Stimulated activated CD8-positive, alpha-beta memory T cell treated with anti-CD3 and anti-CD28 coated beads, Interleukin-4, amount 100 ng/mL, for 48 hours (primary cell): ENCODE results near the gene CDH4.

Experiments used
- DNase-seq: peaks from one replicate; pipeline ENCODE4 v3.0.0-alpha.2; 2020

Gene CDH4

DNA sequence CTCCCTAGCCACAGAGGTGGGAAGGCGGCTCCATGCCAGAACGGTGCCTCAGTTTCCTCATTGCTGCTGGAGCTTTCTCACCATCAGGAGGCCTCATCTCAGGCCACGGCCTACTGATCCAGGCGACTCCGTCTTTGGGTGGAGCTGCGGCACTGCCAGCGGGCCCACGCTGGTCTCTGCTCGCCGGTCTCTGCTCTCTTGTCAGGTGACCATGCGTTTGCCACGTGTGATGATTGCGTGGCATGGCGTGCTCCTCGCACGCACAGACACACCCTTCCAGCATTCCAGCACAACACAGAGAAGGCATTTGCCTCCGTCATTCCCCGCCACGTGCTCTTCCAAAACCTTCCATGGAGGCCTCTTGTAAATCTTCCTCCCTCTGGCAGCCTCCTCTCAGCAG lies 271.1 kb downstream of the CDH4 start:
- DNase-seq, result no peak

DNA sequence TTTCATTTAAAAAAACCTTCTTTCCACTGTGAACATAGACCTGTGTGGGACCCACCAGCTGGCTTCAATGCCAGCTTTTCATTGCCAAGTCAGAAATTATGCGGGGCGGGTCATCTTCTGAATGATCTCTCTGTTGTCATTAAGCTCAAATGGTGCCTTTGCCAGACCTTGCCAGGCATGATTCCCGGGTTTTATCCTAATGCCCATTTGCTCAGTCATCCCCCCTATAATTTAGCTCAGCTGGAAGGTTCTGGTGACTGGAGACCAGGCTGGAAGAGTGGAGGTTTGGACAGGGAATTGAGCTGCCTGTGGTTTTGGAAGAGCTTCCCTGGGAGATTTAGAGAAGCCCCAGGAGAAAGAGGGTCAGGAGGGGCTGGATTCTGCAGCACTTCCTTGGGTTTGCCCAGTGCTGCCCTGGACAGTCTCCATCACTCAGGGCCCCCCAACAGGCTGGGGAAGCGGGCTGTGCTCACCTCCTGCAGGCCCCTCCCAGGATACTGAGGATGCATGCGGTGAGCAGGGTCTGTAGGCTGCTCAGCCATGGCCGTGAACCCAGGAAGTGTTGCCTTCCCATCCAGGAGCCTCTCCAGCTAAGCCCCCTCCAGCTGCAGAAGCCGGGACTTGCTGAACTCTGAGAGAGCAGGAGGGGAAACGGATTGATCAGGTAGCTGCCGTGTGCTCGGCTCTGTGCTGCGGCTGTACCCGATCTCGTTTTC lies 273.0 kb downstream of the CDH4 start:
- no peak for DNase-seq

DNA sequence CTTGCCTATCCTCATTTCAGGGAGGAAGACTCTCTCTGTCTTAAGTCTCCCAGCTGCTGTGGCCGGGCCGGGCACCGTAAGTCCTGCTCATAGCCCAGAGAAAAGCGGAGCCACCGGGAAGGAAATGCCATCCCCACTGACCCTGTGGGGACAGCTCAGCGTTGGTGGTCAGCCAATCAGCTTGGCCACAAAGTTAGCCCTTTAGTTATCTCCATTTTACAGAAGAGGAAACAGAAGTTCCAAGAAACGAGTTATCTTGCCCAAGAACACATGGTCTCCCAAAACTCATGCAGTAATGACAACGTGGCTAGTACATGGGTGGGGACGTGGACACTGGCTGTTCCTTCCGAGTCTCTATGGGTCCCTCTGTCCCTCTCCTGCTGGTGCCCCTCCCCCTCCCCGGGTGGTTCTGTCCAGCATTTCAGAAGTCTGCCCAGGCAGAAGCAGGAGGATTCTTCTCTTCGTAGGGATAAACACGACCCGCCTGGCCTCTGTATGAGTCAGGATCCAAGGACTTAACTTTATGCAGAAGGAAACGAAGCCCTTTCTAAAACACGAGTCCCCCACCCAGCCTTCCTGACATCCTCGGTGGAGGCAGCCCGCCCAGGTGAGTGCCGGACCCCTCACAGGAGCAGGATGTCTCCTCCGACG lies 273.8 kb downstream of the CDH4 start:
- DNase-seq, result no peak

DNA sequence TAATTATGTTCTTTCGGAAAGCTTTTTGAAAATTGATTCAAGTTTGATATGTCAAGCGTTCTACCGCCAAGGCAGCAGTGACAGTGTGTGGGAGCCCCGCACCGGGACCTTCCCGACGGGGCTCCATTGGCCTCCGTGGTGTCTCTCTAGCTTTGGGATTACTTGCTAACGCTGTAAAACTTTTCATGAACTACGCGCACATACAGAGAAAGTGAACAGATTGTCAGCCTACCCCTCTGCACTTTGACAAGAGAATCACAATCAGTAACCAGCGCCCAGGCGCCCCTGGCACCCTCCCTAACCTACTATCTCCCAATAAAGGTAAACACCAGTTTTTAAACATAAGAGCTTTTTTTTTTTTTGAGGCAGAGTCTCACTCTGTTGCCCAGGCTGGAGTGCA lies 274.8 kb downstream of the CDH4 start:
- no peak for DNase-seq

DNA sequence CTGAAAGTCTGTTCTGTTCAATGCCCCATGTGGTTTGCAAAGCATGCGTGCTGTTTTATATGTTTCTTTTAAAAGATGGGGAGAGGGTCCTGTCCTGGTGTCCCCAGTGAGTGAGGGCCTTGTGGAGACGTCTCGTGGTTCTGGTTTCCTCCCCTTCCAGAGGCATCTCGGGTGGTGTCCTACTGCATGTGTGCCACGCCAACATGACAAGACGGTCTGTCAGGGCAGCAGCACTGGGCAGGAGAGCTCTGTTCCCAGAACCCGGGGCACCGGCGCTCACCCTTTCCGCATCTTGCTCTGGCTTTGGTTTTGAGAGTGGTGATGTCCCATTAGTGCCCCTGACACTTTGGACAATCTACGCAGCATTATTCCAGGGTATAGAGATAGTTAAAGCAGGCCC lies 275.6 kb downstream of the CDH4 start:
- DNase-seq, result no peak

DNA sequence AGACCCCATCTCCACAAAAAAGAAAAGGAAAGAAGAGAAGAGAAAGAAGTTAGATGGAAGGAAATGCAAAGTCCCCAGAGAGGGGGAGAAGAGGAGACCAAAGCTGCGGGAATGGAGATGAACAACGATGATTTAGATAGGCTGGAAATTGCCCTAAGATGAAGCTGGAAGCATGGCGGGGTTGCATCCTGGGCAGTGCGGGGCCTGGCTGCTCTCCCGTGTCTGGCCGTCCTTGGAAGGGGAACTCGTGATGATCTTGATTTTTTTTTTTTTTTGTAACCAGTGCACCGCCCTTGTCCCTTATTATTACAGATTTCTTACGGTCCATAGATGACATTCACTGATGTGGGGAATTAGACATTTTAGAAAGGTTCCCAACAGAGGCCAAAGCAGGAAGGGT lies 276.5 kb downstream of the CDH4 start:
- no peak for DNase-seq

DNA sequence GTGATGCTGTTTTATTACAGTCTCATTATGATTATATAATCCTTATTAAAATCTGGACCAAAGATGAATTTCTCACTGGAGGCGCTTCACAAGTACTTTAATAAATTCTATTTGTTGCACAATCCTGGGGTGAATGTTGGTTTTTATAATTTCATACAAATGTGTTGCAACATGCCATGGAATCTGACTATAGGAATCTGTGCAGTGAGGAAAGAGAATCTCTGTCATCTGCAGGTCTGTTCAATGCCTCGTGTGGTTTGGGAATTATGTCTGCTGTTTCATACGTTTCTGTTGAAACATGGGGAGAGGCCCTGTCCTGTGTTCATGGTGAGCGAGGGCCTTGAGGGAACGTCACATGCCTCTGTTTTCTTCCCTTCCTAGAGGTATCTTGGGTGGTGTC lies 277.3 kb downstream of the CDH4 start:
- DNase-seq, result no peak

DNA sequence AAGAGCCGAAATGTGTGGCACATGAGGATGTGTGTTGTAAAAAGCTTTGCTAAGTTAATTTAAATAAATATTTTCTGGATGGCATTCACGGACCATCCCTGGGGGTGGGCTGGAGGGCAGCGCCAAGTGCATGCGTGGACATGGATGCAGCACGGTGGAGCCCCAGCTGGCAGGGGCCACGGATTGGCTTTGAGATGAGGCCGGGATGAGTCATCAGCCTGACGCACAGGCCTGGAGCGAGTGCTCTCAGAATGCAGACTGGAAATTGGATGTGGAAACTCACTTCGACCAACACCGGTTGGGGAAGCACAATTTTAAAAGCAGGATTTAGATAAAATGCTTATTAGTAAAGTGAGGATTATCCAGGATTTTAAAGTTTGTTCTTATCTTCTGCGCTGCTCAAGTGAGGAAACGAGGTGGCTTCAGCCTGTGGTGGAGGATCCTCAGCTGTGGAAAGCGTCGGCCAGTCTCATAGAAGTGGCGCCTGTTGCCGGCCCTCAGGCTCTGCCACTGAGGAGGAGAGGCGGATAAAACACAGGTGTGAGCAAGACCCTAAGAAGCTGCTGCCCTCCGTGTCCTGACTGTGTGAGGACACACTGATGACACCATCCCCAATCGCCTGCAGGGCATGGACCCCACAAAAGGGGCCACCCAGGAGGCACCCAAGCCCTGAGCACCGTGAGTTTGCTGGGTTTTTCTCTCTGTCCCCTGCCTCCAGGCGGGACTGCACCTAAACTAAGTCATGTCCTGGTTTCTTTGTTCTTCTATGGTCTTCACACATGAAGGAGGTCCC lies 279.7 kb downstream of the CDH4 start:
- no peak for DNase-seq

DNA sequence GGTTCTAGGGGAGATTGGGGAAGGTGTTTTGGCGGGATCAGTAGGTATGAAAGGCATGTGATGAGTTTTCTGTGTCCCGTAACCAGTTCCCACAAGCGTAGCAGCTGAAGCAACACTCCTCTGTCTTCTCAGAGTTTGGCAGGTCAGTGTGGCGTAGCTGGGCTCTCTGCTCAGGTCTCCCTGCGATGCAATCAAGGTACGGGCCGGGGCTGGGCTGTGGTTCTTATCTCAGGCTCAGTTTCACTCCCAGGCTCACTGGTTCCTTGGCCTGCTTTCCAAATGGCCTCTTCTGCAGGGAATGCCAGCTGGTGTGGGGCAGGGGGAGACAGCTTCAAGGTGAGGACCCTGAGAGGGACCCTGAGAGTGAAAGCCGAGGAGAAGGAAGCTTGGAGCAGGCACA lies 280.7 kb downstream of the CDH4 start:
- no peak for DNase-seq

DNA sequence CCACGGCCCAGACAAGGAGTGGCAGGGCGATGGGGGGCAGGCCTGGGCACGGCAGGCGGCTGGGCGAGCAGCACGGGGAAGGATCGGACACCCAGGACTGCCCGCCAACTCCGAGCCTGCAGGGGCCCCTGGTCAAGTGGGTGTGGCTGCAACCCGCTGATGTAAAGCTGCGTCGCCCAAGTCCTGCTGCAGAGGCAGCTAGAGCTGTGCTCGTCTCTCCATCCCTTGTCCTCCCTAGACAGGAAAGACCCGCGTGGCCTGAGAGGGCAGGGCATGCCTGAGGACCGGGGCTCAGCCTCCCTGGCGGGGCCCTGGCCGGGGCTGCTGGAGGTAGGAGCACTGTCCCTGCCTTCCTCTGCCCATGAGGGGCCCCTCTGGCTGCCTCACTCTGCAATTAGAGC lies 281.2 kb downstream of the CDH4 start:
- no peak for DNase-seq

DNA sequence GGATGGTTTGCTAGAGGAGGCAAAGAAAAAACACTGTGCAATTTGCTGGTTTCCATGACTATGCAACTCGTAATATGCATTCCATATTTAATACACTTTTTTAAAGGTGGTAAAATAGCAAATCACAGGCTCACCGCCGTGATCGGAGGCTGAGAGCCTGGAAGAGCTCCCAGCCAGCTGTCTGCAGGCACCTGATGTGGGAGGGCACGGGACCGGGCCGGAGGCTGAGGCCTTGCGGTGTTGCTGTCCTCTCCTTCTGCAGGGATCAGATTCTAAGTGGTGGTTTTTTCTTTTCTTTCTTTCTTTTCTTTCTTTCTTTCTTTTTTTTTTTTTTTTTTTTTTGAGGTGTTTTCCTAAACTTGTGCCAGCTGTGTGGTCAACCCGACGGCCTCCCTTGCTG lies 282.3 kb downstream of the CDH4 start:
- no peak for DNase-seq

DNA sequence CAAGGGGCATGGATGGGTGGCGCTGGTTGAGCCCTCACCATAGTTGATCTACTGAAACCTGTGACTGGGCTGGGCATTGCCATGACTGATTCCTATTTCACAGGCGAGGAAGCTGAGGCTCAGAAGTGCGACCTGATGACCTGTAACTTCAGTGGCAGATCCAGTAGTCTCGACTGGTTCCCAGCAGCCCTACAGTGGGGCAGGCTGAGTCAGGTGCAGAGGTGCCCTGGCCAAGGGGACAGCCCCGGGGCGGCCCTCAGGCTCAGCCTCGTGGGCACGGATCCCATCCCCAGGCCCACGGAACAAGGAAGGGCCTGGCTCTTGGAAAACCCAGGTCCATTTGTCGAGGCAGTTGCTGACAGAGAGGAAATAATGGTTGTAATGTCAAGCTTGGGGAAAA lies 283.0 kb downstream of the CDH4 start:
- DNase-seq, result no peak

DNA sequence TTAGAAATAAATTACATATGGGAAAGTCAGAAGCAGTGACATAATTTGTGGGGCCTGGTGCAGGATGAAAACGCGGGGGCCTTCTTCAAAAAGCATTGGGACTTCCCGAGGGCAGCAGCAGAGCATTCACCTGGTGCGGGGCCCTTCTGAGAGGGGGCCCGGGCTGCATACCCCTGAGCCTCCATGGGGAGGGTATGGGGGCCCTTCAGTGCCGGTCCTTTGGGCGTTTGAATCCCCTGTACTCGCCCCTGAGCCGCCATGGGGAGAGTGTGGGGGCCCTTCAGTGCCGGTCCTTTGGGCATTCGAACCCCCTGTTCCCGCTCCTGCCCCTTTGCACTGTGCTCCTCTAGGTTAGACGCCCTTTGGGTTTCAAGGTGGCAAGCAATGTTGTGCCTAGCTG lies 283.5 kb downstream of the CDH4 start:
- no peak for DNase-seq

DNA sequence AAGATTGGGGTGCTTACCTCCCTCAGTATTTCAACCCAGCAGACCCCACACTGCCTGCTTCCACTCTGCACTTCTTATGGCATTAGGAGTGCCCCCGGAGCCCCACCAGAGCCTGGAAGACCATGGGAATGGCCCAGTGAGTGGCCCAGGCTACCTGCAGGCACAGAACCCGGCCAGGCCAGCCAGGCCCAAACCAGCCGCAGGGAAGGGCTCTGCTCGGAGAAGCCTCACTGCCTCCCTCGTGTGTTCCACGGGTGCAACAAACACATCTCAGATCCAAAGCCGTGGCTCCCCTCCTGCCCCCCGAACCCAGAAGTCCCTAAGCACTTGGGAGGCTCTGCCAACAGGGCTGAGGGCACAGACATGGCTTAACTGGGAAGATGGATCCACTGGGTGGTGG lies 283.9 kb downstream of the CDH4 start:
- DNase-seq, result no peak

DNA sequence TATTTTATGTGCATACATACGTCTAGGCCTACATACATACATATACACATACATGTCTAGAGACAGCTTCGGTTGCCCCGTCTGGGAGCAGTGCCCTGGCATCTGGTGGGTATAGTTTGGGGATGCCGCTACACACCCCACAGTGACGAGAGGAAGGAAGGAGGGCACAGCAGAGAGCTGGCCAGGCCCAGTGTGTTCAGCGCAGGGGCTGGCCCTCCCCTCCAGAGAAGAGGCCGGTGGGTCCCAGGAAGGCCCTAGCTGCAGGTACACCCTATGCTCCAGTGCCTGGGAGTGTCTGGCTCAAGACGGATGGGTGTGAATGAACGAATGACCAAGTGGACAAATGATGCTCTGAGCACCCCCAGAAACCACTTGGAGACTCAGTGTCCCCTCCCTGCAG lies 284.6 kb downstream of the CDH4 start:
- DNase-seq, result no peak

DNA sequence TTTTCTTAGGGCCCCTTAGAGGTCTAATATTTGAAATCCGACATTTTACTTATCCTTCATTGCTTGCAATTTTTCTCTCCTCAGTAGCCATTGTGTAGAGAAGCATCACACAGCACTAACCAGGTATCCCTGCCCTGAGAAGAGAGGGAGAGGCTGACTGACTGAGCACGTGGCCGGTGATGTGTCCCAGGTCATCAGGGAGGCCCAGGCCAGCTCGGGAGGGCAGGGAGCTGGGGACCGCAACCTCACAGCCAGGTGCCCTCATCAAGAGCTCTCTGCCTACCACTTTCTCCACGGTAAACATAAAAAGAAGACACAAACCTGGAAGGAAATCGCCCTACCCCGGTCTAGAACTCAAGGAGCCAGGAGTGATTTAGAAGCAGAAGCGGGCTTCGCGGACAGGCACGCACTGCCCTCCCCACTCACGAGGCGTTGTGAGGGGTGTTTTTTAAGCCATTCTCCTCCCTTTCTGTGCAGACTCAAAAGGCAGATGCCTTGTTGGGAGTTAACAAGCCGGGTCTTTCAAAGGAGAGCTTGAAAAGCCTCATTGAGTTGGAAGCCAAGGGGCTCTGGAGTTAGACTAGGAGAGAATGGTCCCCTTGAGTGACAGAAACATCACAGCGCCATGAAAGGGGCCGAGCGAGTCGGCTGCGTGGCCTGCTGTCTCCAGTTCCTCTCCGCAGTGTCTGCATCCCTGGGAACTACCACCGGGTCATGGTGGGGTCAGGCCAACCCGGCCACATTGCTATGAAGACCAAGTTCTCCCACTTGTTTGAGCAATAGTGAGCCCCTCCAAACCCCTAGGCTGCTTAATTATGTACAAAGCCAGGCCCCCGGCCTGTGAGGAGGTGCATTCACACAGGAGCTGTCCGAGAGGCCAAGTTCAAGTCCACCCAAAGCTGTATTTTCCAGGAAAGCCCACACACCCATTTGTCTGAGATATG lies 285.4 kb downstream of the CDH4 start:
- DNase-seq, result no peak

DNA sequence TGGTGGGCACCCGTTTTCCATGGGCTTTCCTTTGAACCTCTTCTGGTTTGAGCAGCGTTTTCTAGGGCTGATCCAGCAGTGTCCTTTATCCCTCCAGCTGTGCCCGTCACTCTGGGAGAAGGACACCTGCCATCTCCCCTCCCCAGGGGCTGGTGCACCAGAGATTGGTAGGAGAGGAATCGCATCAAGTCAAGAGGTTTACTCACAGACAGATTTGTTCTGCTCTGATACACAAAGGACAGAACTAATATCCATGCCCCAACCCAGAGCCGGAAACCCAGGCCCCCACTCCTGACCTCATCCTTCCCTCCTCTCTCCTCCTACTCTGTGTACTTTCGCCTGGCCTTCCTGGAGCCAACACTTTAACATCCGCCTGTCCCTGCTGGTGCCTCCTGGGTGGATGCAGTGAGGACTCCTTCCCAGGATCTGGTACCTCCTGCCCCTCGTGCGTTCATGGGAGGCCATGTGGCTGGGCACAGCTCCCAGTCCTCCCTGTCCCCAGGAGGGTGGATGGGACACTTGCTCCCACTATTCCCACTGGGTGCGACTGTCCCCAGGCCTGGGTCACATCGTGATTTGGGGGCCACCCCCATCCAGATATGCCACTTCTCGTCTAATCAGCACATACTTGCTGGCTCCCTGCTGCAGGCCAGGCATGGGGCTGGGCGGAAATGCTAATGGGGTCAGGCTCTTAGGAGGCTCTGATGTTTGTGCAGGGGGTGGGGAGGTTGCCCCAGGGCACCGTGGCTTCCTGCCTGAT lies 286.3 kb downstream of the CDH4 start:
- DNase-seq, result no peak

DNA sequence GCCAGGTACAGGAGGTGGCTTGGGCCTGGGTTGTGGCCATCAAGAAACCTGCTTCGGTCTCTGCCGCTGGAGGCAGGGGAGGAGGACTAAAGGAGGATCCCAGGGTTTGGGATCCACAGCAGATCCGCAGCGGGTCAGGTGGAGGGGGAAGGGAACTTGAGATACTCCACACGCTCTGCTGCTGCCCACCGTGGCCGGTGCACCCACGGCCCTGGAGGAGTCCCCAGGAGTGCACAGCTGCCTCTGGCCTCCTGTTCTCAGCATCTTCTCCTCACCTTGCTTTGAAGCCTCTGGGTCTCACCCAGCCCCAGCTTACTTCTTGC lies 286.8 kb downstream of the CDH4 start:
- DNase-seq, result no peak

DNA sequence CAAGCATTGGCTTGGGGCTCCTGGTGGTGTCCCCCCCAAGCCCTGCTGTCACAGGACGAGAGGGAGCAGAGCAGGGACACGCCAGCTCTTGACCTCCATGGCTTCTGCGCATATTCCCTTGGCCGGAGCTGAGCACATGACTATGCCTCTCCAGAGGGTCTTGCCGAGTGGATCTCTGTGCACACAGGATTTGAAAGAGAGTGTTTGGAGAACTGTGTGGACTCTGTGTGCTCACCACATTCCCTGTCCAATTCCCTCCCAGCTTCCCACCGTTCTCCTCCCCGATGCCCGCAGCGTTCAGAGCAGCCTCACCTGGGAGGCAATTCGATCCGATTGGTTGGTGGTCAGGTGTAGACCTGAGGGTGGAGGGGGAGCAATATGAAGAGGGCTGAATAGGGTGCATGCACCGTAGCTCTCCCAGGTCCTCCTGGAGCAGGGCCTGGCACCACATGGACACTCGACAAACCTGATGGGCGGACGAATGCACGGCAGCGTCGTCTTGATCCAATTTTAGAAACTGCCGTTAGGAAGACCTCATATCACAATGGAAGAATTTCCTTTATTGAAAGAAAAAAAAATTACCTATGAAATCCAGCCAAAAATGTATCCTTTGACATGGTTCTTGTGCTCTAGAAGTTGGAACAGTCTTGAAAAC lies 287.8 kb downstream of the CDH4 start:
- no peak for DNase-seq

DNA sequence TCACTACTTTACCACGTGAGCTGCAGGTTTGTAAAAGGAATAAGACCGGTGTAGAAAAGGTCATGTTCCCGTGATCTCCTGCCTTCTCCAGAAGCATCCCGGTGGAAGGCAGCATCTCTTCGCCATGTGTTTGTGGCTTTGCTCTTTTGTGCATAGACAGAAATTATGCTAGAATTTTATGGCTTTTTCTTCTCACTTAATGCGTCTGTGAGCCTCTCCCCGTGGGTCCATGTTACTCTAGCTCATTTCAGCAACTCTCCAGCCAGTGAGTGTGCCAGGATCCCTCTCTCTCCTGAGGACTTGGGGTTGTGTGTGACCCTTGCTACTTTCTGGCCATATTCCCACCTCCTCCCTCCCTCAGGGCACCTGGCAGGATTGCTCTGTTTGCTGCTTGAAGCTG lies 289.5 kb downstream of the CDH4 start:
- no peak for DNase-seq

DNA sequence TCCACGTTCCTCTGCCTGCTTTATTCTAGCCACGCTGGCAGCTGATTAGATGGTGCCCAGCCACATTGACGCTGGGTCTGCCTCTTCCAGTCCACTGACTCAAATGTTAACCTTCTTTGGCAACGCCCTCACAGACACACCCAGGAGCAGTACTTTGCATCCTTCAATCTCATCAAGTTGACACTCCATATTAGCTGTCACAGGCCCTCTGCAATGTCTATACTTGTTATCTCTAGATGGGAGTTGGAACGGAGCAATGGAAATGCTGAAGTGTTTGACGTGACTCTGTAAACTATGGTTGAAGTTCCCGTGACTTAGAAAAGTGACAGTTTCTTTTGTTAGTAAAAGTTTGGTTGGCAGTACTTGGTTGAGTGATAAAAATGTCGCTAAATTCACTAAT lies 291.0 kb downstream of the CDH4 start:
- DNase-seq, result no peak
